NCI-H2081 (cell line): ENCODE measurements around the gene CCDC68.
"Not testable (repeated sequence)": the region's sequence is repeated elsewhere in the genome, so short reads cannot be mapped to it uniquely, and the experiment has no call there.

Experiments
- DNase-seq, 2 experiments: peaks; one replicate each; lab custom pipeline; 2025; lab: John Stamatoyannopoulos, UW

The CCDC68 gene

DNA sequence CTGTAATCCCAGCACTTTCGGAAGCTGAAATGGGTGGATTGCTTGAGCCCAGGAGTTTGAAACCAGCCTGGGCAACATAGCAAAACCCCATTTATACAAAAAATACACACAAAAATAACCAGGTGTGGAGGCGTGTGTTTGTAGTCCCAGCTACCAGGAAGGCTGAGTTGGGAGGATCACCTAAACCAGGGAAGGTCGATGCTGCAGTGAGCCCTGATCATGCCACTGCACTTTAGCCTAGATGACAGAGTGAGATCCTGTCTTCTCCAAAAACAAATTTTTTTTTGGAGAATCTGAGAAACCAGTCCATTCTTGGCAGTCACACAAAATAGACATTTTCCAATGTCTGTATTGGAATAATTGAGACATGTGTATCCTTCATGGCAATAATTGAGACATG is 84.2 kb downstream of the CCDC68 start:
- no peak for DNase-seq

- no peak for DNase-seq
These were observed 85.4 kb downstream of the CCDC68 start for GRCh38 chr18:54873884-54874255.

GRCh38 chr18:54872681-54873080 is 86.6 kb downstream of the CCDC68 start:
- no peak for DNase-seq

DNA sequence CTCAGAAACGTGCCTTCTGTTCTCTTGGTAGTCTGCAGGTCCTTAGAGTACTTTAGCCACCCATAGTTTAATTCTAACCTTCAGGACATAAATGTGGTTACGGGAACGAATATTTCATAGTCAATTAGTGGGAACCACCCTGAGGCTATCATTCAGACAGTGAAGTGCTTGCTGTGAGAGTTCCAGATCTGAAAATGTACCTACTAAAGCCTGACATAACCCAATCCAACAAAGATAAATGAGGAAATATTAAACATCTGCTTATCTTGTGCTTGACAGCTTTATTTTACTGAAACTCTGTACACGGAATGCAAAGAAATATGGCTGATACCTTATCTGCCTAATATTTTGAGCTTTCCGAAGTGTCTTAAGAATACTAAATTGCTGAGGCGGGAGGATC is 88.0 kb downstream of the CCDC68 start:
- no peak for DNase-seq

DNA sequence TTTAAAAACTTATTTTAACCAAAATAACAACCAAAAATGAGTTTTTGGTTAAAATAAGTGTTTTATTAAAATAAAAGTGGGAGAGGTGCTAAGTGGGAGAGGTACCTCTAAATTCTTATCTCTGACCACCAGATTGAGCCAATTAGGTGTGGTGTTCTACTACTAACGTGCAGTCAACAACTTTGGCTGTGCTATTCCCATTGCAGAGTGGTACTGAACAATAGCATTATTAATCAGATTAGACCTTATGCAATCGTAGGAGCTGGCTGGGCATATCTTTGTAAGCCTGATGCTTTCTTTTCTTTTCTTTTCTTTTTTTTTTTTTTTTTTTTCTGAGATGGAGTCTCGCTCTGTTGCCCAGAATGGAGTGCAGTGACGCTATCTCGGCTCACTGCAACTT is 92.1 kb downstream of the CCDC68 start:
- DNase-seq, result no peak

DNA sequence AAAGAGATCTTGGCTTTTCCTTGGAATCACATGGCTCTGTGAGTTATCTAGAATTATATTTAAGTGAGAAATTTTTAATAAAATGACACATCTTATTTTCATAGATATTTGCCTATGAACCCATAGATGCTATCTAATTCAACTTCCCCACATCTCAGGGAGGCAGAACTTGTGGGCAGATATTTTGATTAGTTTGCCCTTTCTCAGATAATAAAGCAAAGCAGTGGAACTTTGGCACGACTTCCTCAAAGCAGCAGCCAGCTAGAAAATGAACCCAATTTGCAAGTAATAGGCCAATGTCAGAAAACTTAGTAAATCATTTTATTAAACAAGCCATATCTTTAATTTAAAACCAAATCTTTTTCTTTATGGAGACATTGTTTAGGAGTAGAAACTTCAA is 98.3 kb downstream of the CCDC68 start:
- no peak for DNase-seq

DNA sequence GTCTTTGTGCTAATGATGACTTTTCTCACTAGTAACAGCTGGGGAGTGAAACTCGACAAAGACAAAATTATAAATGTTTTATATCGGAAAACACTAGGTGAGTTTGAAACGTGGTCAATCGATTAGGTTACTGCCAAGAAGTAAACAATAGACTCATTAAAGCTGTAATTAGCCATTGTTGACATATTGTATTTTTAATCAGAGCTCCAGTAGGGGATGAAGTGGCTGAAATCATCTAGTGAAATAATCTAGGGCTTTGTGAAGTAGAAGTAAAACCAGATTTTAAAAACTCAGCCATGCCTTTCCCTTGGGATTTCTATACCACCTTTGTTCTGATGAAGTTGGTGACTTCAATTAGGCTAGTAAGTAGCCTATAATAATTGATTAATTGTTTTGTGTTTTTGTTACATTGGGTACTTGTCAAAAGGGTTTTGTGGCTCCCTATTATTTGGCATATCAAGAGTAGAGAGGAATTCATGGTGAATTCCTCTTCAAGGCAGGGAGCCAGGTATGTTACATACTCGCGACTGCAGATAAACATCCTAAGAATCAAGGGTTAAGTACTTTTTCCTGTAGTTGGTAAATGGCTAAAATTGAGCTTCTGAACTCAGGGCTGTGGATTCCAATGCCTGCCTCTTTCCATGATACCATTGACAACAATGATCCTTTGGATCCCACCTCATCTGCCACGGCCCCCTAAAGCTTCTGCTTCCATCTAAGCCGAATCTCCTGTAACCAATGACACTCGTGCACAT is 99.4 kb downstream of the CCDC68 start:
- no peak for DNase-seq

DNA sequence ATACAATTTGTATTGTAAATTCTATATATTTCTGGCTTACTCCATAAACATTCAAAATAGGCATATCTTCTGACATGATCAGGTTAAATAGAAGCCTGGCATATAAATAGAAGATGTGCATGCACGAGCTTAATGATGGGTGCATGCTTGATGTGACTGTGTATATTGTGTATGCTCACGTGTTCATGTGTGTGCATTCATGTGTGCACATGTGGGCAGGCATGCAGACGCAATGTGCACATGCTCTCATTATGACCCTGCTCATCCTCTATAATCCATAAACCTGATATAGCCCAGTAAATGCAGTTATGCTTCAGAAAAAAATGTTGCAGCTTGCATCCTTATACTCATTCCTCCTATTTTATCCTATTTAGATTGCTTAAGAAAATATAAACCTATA is 101.8 kb downstream of the CCDC68 start:
- DNase-seq, result no peak

DNA sequence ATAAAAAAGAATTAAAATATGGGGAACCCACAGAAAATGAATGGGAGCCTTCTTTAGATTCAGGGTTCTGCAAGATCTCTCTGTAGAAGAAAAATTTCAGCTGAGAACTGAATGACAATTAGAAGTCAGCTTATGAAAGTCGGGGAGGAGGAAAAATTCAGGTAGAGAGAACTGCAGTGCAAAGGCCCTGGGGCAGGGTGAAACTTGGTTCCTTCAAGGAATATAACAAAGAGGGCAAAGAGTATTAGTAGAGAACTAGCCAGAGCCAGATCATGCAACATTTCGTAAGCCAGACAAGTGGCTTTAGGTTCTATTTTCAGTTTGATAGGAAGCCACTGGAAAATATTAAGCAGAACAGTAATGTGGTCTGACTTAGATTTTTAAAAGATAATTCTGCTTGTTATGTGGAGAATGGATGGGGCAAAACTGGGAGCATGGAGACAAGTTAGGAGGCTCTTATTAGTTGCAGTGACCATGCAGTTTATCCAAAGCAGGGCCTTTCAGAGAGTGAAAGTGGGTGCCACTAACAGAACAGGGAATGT is 103.1 kb downstream of the CCDC68 start:
- no peak for DNase-seq

DNA sequence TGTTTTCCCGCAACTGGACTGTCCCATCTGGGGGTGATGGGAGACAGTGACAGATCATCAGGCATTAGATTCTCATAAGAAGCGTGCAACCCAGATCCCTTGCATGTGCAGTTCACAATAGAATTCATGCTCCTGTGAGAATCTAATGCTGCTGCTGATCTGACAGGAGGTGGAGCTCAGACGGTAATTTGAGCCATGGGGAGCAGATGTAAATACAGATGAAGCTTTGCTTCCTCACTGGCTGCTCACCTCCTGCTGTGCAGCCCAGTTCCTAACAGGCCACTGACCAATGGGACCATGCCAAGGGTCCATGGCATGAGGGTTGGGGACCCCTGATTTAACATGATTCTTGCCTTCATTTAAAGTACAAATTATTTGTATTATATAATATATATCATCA is 104.2 kb downstream of the CCDC68 start:
- not testable (repeated sequence) for DNase-seq

DNA sequence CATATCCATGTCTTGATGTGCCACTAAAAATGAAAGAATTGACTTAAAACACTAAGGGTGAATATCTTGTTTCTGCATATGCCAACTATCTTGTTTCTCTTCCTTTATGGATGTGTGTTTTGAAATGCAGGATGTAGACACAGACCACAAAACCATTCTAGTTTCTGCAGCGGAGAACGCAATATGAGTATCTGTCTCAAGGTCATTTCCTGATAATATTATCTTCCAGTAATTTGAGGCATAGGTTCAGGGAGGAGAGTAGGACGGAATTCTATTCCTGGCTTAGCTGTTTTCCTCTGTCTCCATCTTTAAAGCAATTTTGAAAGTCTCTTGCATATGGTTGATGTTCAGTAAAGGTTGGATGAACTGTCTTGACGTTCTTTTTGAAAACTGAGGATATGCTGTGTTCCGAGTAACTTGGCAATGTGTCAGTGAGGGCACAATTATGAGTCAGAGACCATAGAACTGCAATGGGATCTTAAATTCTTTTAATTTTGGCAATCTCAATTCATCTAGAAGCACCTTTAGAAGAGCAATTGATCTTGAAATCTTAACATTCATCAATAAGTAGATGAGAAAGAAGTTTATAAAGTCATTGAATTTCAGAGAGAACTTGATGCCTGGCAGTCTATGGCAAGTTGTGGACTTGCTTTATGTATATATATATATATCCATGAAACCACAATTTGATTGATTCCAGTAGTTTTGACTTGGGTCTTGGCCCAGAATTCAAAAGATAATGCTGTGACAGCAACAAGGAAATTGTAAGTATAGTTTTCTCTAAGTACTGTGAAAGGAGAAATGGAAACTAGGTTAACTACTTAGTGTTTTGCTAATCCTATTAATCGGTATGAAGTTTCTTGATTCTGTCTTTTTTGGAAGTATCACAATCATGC is 106.2 kb downstream of the CCDC68 start:
- no peak for DNase-seq
